22Rv1 (cell line): ENCODE data around the gene ENTPD6.

Experiments used
- H3K27ac ChIP-seq: fragments of 450-650 bp; 2 replicates; pipeline ENCODE4 v1.5.1; 2017
- ZFX ChIP-seq: fragments of 450-650 bp; IDR thresholded peaks from 2 replicates; pipeline ENCODE4 v1.6.1; 2017; ENCODE audit warnings: antibody characterized with exemption, borderline replicate concordance
- TF ChIP-seq, protein P1 (sequence below): fragments of 450-650 bp; IDR thresholded peaks from 2 replicates; pipeline ENCODE4 v1.5.1; 2017; ENCODE audit warnings: mild to moderate bottlenecking

Gene ENTPD6

DNA sequence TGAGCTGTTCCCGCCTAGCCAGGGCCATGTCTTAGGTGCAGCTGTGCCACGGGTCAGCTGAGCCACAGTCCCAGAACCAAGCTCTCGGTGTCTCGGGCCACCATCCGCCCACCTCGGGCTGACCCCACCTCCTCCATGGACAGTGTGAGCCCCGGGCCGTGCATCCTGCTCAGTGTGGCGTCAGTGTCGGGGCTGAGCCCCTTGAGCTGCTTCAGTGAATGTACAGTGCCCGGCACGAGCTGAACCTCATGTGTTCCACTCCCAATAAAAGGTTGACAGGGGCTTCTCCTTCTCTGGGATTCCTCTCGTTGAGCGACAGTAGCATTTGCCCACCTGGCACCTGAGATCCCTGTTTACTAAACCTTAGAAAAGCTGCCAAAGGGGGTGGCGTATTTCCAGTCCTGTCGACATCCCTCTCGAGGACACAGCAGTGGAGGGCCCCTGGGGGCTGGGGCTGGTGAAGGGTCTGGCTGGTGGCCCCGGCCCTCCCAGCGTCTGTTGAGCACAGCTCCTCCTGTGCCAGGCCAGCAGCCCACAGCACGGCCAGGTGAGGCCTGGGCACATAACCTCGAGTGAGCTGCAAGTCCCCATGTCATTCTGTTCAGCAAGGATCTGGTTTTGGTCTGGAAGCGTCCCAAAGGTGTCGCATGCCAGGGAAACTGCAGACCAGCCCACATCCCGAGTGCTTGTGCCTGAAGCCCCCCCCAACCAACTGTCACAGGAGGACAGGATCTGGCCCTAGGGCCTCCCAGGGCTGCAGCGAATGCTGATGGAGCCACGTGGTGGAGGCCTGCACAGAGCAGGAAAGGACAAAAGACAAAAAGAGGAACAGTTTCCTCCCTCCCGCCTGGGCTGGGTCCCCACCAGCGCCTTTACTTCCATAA is 31.2 kb downstream of the ENTPD6 start:
- peak overlapping the region; percentile 73 for H3K27ac ChIP-seq

GRCh38 chr20:25227317-25227831 is 31.9 kb downstream of the ENTPD6 start:
- TF ChIP-seq, protein P1, sequence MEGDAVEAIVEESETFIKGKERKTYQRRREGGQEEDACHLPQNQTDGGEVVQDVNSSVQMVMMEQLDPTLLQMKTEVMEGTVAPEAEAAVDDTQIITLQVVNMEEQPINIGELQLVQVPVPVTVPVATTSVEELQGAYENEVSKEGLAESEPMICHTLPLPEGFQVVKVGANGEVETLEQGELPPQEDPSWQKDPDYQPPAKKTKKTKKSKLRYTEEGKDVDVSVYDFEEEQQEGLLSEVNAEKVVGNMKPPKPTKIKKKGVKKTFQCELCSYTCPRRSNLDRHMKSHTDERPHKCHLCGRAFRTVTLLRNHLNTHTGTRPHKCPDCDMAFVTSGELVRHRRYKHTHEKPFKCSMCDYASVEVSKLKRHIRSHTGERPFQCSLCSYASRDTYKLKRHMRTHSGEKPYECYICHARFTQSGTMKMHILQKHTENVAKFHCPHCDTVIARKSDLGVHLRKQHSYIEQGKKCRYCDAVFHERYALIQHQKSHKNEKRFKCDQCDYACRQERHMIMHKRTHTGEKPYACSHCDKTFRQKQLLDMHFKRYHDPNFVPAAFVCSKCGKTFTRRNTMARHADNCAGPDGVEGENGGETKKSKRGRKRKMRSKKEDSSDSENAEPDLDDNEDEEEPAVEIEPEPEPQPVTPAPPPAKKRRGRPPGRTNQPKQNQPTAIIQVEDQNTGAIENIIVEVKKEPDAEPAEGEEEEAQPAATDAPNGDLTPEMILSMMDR = no peak
- no peak for TF ChIP-seq ZFX
- H3K27ac ChIP-seq = peak overlapping the region; percentile 73

More for the DNA sequence above, 31.2 kb downstream of the ENTPD6 start:
- no peak for TF ChIP-seq ZFX
- TF ChIP-seq, protein P1 = no peak

GRCh38 chr20:25229486-25230165 is 34.1 kb downstream of the ENTPD6 start:
- TF ChIP-seq, protein P1 = no peak
- no peak for TF ChIP-seq ZFX
- H3K27ac ChIP-seq = peak overlapping the region; percentile 91

DNA sequence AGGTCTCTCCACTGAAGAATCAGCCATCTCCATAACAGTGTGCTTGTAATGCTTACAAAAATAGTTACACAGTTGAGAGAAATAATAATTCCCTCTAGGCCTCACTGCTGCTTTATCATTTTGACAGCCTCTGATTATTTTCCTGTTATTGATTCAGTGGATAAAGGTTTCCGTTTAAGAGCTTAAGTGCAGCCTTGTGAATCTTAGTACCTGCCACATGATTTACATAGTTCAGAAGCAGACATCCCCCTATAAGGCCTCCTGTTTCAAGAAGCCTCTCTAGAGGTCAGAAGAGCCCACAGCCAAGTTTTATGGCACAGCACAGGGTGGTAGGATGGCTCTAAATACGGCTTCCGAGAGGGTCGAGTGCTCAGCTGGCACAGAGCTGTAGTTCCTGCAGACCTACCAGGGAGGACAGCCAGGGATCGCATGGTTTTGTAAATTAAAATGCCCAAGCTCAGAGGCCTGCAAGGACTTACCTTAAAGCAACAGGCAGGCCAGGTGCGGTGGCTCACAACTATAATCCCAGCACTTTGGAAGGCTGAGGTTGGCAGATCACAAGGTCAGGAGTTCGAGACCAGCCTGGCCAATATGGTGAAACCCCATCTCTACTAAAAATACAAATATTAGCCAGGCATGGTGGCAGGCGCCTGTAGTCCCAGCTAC is 34.8 kb downstream of the ENTPD6 start:
- no peak for TF ChIP-seq ZFX
- TF ChIP-seq, protein P1 = no peak
- peak overlapping the region; percentile 91 for H3K27ac ChIP-seq

GRCh38 chr20:25233016-25233772 is 37.7 kb downstream of the ENTPD6 start:
- peak overlapping the region; percentile 91 for H3K27ac ChIP-seq
- TF ChIP-seq ZFX = no peak
- TF ChIP-seq, protein P1 = no peak

- H3K27ac ChIP-seq = peak overlapping the region; percentile 91
Measured at GRCh38 chr20:25234009-25234849, 38.7 kb downstream of the ENTPD6 start.
